ENCODE data around the gene TAMM41.

DNA sequence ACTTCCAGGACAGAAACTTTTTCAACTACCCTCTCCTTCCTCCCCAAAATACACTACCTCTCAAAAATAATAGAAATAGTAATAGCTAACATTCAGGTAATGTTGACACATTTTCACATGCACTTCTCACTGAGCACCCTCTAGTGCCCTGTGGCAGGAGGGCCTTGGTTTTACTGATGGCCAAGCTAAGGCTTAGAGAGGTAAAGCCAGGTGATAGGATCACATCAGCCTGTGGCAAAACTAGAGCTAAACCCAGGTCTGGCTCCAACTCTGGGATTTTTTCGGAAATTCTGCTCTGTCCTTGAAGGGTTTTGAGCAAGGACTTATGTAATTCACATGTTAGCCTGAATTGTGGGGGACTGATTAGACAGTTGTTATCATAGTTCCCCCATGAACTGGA is 922 bp upstream of the TAMM41 start:
- no peak for TF ChIP-seq EZH2 (IDR thresholded peaks at IDR 0.05; ENCODE audit: insufficient read depth, poor library complexity, severe bottlenecking)
- no peak for TF ChIP-seq EZH2phosphoT487 (IDR thresholded peaks at IDR 0.05; ENCODE audit: insufficient read depth, low read depth)
